ENCODE measurements around the gene CAD. TPM values are rescaled to one million over a fixed set of nuclear protein-coding genes. Genes with fewer than 3 reads are reported as not detected.
A peak's percentile ranks its signal among the peaks of the same experiment; 100 is the strongest.

CAD gene
- total and polyA plus RNA-seq, 2 of the 4 experiments (the other 2 are of a cell fraction): 12.9 to 38.7 TPM

DNA sequence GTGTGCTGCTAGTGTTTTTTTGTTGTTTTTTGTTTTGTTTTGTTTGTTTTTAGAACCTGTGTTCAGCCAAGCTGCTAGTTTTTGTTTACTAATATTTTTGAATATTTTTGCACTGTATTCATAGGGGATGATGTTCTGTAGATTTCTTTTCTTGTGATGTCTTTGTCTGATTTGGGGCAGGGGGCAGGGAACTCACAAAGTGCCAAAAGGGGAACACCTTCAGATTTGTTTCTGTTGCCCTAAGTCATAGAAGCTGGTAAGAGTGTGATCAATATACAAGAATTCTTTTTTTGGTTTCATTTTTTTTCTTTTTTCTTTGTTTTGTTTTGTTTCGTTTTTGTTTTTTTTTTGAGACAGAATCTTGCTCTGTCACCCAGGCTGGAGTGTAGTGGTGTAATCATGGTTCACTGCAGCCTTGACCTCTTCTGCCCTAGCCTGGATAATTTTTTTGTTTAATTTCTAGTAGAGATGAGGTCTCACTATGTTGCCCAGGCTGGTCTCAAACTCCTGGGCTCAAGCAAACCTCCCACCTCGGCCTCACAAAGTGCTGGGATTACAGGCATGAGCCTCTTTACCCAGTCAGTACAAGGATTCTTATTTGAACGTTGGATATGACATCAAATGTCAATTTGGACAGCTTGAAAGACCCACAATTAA, 37.7 kb upstream of the CAD start:
- Histone ChIP-seq H3K9me1 (ENCODE audit: insufficient read depth, low read length) (peaks cover 7% of the 10 kb centered on the region; the same call in 1 of the 2 replicates), H2AK9ac (replicated peaks; ENCODE audit: low read depth, low read length, poor library complexity) (no peak overlapping the region), H3K27me3 (ENCODE audit: control insufficient read depth, insufficient read depth, low read length) (peaks cover 21% of the 10 kb centered on the region), H4K91ac (ENCODE audit: insufficient read depth, low read depth, low read length) (no peak overlapping the region), H3K4me2 (ENCODE audit: low read depth, low read length) (no peak overlapping the region), H3K4me1 (ENCODE audit: control insufficient read depth, insufficient read depth, low read length) (peaks cover 9% of the 10 kb centered on the region), H2AK5ac (ENCODE audit: low read depth, low read length) (no peak overlapping the region), H3K4me3 (ENCODE audit: insufficient read depth, low read depth, low read length) (no peak overlapping the region), H2AFZ (replicated peaks; ENCODE audit: low read length, poor library complexity) (no peak overlapping the region), H3K23ac (ENCODE audit: low read depth, low read length) (no peak overlapping the region), H2BK120ac (ENCODE audit: low read depth, low read length) (no peak overlapping the region; the same call in none of the 2 replicates), H3K36me3 (ENCODE audit: control insufficient read depth, insufficient read depth, low read length) (no peaks in the 10 kb centered on the region), H4K20me1 (ENCODE audit: insufficient read depth, low read length) (no peaks in the 10 kb centered on the region), H3K14ac (replicated peaks; ENCODE audit: low read depth, low read length) (no peak overlapping the region), H3K27ac (ENCODE audit: insufficient read depth, low read length) (no peak overlapping the region), H4K8ac (ENCODE audit: low read depth in 2 of 2, low read length in 2 of 2) (0 out of 4 replicates have a peak overlapping the region, but pooled peaks of 1 of the 2 experiments have one; percentile 14), H4K5ac (ENCODE audit: low read depth, low read length) (no peak overlapping the region), H2BK15ac (ENCODE audit: low read depth, low read length) (no peak overlapping the region; the same call in 2 of the 3 replicates), H3K79me1 (ENCODE audit: low read depth in 1 of 2, low read length in 2 of 2) (no peaks in the 10 kb centered on the region), H2BK5ac (ENCODE audit: low read depth, low read length, poor library complexity, severe bottlenecking) (no peak overlapping the region), H3K4ac (ENCODE audit: low read depth, low read length) (0 out of 2 replicates have a peak overlapping the region, but pooled peaks have one; percentile 30), H3K9ac (ENCODE audit: low read depth, low read length) (no peak overlapping the region), H3K9me3 (ENCODE audit: control insufficient read depth, insufficient read depth, low read length) (peaks cover 2% of the 10 kb centered on the region; the same call in 1 of the 2 replicates), H3K56ac (ENCODE audit: extremely low read depth, insufficient read depth, low read length) (no peak overlapping the region), H2BK20ac (ENCODE audit: low read depth, low read length) (peak overlapping the region; percentile 59; the same call in 1 of the 2 replicates), H3K18ac (ENCODE audit: low read depth, low read length) (no peak overlapping the region; the same call in 1 of the 2 replicates)
- no peak for TF ChIP-seq POLR2A (IDR thresholded peaks at IDR 0.05; ENCODE audit: low read depth, low read length)
- no peak for TF ChIP-seq RFX5 (IDR thresholded peaks at IDR 0.05; ENCODE audit: low read depth, low read length)
- TF ChIP-seq BHLHE40 (IDR thresholded peaks at IDR 0.05; ENCODE audit: low read depth, low read length): no peak
- TF ChIP-seq MAZ (IDR thresholded peaks at IDR 0.05; ENCODE audit: borderline replicate concordance, low read depth, low read length): no peak
- no peak for TF ChIP-seq CEBPB (IDR thresholded peaks at IDR 0.05; ENCODE audit: low read depth, low read length)
- no peak for TF ChIP-seq CHD1 (IDR thresholded peaks at IDR 0.05; ENCODE audit: low read depth, low read length)
- TF ChIP-seq RCOR1 (IDR thresholded peaks at IDR 0.05; ENCODE audit: insufficient replicate concordance, low read length): no peak
- TF ChIP-seq FOS (IDR thresholded peaks at IDR 0.05; ENCODE audit: low read depth, low read length): no peak
- intact Hi-C loops (cut with micrococcal nuclease) (no loop called here), in situ Hi-C loops (cut with MboI; ENCODE audit: low sequenced_read_pairs) (no loop called here), dilution Hi-C loops (cut with HindIII; ENCODE audit: low sequenced_read_pairs, unreplicated experiment) (no loop called here)
- WGBS, 2 experiments (ENCODE audit: extremely low coverage in 2 of 2, insufficient read length in 1 of 2): no CpG with 5 or more reads among the region's 3 CpGs
- CTCF ChIA-PET: interaction anchor here (1.0 to 1.1 kb wide), 2 partner anchors 10 to 128 kb away, joined by 3 read pairs; partner anchors contain the start of gene AGBL5
- no TSS peak for BruUV-seq (replicated peaks)
- DNase-seq (no peak), ATAC-seq (ENCODE audit: low read depth) (no peak)
- POLR2A ChIA-PET (ENCODE audit: unreplicated experiment): no interaction called here

All from IMR-90 (cell line).